Measurements from ENCODE around the gene RGR. TPM values are rescaled to one million over a fixed set of nuclear protein-coding genes. Genes with fewer than 3 reads are reported as not detected.
"Not testable (repeated sequence)": the region's sequence is repeated elsewhere in the genome, so short reads cannot be mapped to it uniquely, and the experiment has no call there.

RGR gene
- total RNA-seq, 4 donors from 2014 or later: 4.0 TPM; not detected in 3

DNA sequence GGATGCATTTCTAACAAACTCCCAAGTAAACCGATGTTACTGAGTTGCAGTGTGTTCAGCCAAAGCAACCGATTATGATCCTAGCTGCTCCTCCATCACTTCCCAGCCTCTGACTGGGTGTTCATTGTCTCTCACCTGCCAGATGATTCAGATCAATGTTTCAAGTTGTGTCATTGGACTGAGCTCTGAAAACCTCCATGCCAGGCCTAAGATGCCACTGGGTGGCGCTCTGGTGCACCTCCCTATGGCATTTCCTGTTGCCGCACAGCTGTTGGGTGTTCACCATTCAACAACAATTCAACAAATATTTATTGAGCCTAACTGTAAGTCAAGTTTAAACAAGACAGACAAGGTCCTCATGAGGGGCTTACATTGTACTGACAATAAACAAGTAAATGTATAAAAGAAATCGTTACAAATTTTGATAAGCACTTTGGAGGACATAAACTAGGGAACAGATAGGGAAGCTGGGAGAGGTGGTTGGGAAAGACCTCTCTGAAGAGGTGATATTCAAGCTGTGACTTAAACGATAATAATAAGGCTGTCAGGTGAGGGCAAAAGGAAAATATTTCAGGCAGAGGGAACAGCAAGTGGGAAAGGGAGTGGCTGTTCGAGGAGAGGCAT is 22.8 kb downstream of the RGR start:
- H3K27me3 ChIP-seq: no peaks in the 10 kb centered on the region
- no peak overlapping the region for H3K27ac ChIP-seq
- TF ChIP-seq, protein P1, sequence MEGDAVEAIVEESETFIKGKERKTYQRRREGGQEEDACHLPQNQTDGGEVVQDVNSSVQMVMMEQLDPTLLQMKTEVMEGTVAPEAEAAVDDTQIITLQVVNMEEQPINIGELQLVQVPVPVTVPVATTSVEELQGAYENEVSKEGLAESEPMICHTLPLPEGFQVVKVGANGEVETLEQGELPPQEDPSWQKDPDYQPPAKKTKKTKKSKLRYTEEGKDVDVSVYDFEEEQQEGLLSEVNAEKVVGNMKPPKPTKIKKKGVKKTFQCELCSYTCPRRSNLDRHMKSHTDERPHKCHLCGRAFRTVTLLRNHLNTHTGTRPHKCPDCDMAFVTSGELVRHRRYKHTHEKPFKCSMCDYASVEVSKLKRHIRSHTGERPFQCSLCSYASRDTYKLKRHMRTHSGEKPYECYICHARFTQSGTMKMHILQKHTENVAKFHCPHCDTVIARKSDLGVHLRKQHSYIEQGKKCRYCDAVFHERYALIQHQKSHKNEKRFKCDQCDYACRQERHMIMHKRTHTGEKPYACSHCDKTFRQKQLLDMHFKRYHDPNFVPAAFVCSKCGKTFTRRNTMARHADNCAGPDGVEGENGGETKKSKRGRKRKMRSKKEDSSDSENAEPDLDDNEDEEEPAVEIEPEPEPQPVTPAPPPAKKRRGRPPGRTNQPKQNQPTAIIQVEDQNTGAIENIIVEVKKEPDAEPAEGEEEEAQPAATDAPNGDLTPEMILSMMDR (IDR thresholded peaks at IDR 0.05): peak in 4 of 6 experiments; percentile 29 to 56 (median 48)
- no peak for TF ChIP-seq POLR2A (IDR thresholded peaks at IDR 0.05)
- DNase-seq: peak in 1 of 3 donors; percentile 77
- no peaks in the 10 kb centered on the region for H3K36me3 ChIP-seq
- H3K4me1 ChIP-seq: no peaks in the 10 kb centered on the region
- H3K9me3 ChIP-seq: no peaks in the 10 kb centered on the region
- no peak overlapping the region for H3K4me3 ChIP-seq

- Histone ChIP-seq H3K9me3 (no peaks in the 10 kb centered on the region), H3K4me3 (no peak overlapping the region), H3K4me1 (no peaks in the 10 kb centered on the region), H3K27me3 (no peaks in the 10 kb centered on the region), H3K36me3 (no peaks in the 10 kb centered on the region), H3K27ac (no peak overlapping the region)
- no peak for DNase-seq
- TF ChIP-seq, protein P1 (IDR thresholded peaks at IDR 0.05): no peak
- TF ChIP-seq POLR2A (IDR thresholded peaks at IDR 0.05): no peak
Observed at GRCh38 chr10:84269162-84269561, 24.3 kb downstream of the RGR start.

DNA sequence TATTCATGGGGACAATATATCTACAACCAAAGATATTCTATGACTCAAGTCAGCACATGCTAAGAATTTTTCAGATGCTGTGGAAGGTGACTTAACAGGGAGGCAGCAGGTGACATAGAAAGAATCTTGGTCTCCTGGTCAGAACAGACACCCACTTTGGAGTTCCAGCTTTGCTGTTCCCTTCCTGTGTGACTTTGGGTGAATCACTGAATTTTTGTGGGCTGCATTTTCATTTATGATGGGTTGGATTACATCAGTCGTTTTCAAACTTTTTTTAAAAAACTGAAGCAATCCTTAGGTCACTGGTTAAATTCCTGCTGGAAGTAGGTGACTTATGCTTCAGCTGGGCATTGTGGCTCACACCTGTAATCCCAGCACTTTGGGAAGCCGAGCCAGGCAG is 24.9 kb downstream of the RGR start:
- no peaks in the 10 kb centered on the region for H3K27me3 ChIP-seq
- H3K36me3 ChIP-seq: no peaks in the 10 kb centered on the region
- no peak overlapping the region for H3K4me3 ChIP-seq
- TF ChIP-seq, protein P1 (IDR thresholded peaks at IDR 0.05): no peak
- TF ChIP-seq POLR2A (IDR thresholded peaks at IDR 0.05): no peak
- no peaks in the 10 kb centered on the region for H3K9me3 ChIP-seq
- no peak overlapping the region for H3K27ac ChIP-seq
- no peaks in the 10 kb centered on the region for H3K4me1 ChIP-seq
- no peak for DNase-seq

- no peak for DNase-seq
- Histone ChIP-seq H3K27me3 (no peaks in the 10 kb centered on the region), H3K27ac (no peak overlapping the region), H3K4me1 (no peaks in the 10 kb centered on the region), H3K36me3 (no peaks in the 10 kb centered on the region), H3K4me3 (no peak overlapping the region), H3K9me3 (no peaks in the 10 kb centered on the region)
- TF ChIP-seq, protein P1 (IDR thresholded peaks at IDR 0.05): no peak
- no peak for TF ChIP-seq POLR2A (IDR thresholded peaks at IDR 0.05)
Observed at GRCh38 chr10:84270708-84271107, 25.9 kb downstream of the RGR start.

DNA sequence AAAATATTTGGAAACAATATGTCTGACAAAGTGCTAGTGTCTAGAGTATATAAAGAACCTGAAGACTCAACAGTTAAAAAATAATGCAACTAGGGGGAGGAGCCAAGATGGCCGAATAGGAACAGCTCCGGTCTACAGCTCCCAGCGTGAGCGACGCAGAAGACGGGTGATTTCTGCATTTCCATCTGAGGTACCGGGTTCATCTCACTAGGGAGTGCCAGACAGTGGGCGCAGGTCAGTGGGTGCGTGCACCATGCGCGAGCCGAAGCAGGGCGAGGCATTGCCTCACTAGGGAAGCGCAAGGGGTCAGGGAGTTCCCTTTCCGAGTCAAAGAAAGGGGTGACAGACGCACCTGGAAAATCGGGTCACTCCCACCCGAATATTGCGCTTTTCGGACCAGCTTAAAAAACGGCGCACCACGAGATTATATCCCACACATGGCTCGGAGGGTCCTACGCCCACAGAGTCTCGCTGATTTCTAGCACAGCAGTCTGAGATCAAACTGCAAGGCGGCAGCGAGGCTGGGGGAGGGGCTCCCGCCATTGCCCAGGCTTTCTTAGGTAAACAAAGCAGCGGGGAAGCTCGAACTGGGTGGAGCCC is 35.1 kb downstream of the RGR start:
- not testable (repeated sequence) for DNase-seq, H3K36me3 ChIP-seq, H3K27me3 ChIP-seq, H3K27ac ChIP-seq, H3K4me3 ChIP-seq, H3K9me3 ChIP-seq, H3K4me1 ChIP-seq

GRCh38 chr10:84286695-84287094 is 41.8 kb downstream of the RGR start:
- TF ChIP-seq, protein P1 (IDR thresholded peaks at IDR 0.05): no peak
- no peak for TF ChIP-seq POLR2A (IDR thresholded peaks at IDR 0.05)

More at GRCh38 chr10:84286695-84287094, 41.8 kb downstream of the RGR start:
- DNase-seq: no peak
- Histone ChIP-seq H3K27ac (no peak overlapping the region), H3K27me3 (no peaks in the 10 kb centered on the region), H3K4me3 (no peak overlapping the region), H3K9me3 (no peaks in the 10 kb centered on the region), H3K4me1 (no peaks in the 10 kb centered on the region), H3K36me3 (no peaks in the 10 kb centered on the region)

Data from Peyer's patch (tissue), 4 donors.